ENCODE results near the gene PSAT1. TPM values are rescaled to one million over a fixed set of nuclear protein-coding genes. Genes with fewer than 3 reads are reported as not detected.

Gene PSAT1
- total RNA-seq, 1 experiment from 2014 or later: 271 TPM

GRCh38 chr9:78356634-78357033 lies 59.7 kb downstream of the PSAT1 start:
- Histone ChIP-seq H3K36me3 (replicated peaks; ENCODE audit: control insufficient read depth, insufficient read depth, low read length) (no peaks in the 10 kb centered on the region; the same call in 1 of the 2 replicates), H3K4me3 (ENCODE audit: insufficient read depth, low read depth, low read length) (no peak overlapping the region), H3K27me3 (ENCODE audit: control insufficient read depth, insufficient read depth, low read length) (no peaks in the 10 kb centered on the region)
- no peak for DNase-seq

GRCh38 chr9:78357165-78357873 lies 60.4 kb downstream of the PSAT1 start:
- H3K36me3 ChIP-seq (replicated peaks; ENCODE audit: control insufficient read depth, insufficient read depth, low read length): no peaks in the 10 kb centered on the region; the same call in 1 of the 2 replicates
- peak; percentile 54 for DNase-seq
- H3K27me3 ChIP-seq (ENCODE audit: control insufficient read depth, insufficient read depth, low read length): no peaks in the 10 kb centered on the region
- no peak overlapping the region for H3K4me3 ChIP-seq (ENCODE audit: insufficient read depth, low read depth, low read length)

DNA sequence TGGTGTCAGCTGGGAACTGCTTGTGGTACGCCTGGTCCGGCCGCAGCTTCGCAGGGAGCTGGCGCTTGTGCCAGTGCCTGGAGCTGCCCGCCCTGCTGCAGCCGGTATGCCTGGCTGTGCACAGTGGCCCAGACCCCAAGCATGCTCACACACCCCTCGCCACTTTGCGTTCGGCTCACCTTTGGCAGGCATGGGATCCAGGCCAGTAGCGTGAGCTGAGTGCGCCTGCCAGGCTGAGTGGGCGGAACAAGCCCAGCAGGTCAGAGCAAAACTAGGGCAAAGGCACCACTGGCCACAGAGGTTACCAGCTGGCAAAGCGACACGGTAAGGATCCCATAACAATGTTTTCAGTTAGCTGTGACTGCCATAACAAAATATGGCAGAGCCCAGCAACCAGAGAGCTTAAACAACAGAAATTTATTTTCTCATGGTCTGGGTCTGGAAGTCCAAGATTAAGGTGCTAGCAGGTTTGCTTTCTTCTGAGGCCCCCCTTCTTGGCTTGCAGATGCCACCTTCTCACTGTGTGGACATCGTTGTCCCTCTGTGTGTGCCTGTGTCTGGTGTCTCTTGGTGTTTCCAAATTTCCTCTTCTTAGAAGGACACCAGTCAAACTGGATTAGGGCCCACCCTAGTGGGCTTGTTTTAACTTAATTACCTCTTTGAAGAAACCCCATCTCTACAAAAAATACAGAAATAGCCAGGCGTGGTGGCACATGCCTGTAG lies 61.6 kb downstream of the PSAT1 start:
- no peak for DNase-seq
- no peaks in the 10 kb centered on the region; the same call in 1 of the 2 replicates for H3K36me3 ChIP-seq (replicated peaks; ENCODE audit: control insufficient read depth, insufficient read depth, low read length)
- no peak overlapping the region for H3K4me3 ChIP-seq (ENCODE audit: insufficient read depth, low read depth, low read length)
- no peaks in the 10 kb centered on the region for H3K27me3 ChIP-seq (ENCODE audit: control insufficient read depth, insufficient read depth, low read length)

DNA sequence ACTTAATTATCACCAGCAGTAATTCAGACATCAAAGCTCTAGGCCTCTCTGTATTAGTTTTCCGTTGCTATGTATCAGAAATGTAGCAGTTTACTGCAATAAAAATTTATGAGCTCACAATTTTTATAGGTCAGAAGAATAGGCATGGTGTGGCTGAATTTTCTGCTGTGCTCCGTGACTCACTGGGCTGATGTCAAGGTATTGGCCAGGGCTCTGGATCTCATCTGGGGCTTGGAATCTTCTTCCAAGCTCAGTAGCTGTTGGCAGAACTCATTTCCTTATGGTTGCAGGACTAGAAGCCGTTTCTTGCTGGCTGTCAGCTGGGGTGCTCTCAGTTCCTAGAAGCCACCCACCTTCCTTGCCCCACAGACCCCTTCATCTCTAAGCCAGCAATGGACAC lies 66.3 kb downstream of the PSAT1 start:
- H3K27me3 ChIP-seq (ENCODE audit: control insufficient read depth, insufficient read depth, low read length): no peaks in the 10 kb centered on the region
- no peak overlapping the region for H3K4me3 ChIP-seq (ENCODE audit: insufficient read depth, low read depth, low read length)
- no peak for DNase-seq
- H3K36me3 ChIP-seq (replicated peaks; ENCODE audit: control insufficient read depth, insufficient read depth, low read length): no peaks in the 10 kb centered on the region

DNA sequence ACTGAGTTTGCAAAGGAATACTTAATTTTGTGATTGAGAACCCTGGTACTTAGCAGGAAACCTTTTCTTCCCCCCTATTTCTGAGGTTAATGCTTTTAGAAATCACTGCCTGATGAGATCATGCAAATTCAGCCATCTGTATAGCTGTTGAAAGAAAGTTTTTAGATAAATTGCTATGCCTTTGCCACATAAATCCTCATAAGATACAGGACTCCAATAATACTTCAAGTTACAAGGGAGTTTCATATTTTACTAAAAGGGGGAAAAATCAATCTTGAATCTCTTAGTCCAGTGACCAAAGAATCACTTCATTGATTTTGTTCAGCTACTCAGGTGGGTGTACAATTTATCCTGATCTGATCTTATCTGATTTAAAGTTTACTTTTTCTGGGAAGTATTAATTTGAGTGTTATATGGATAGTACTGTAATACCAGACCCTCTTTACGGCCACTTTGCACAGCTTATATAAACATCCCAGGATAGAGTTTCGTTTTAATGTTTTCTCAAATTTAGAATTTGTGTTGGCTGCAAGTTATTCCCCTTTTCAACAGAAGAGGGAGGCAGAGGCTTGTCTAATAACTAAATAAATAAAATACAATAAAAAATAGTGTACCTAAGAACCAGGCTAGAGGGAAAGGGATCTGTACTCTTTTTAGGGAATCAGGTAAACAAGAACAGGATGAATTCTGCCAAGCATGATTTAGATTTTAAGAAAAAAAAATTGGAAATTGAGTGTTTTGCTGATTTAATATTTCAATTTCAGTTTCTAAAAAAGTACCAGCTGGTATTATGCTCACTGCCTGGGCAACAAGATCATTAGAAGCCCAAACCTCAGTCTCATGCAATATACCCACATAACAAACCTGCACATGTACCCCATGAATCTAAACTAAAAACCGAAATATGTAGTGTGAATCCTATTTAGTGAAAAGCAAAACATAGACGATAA lies 69.1 kb downstream of the PSAT1 start:
- H3K27me3 ChIP-seq (ENCODE audit: control insufficient read depth, insufficient read depth, low read length): no peaks in the 10 kb centered on the region
- H3K36me3 ChIP-seq (replicated peaks; ENCODE audit: control insufficient read depth, insufficient read depth, low read length): no peaks in the 10 kb centered on the region
- H3K4me3 ChIP-seq (ENCODE audit: insufficient read depth, low read depth, low read length): no peak overlapping the region
- DNase-seq: no peak

DNA sequence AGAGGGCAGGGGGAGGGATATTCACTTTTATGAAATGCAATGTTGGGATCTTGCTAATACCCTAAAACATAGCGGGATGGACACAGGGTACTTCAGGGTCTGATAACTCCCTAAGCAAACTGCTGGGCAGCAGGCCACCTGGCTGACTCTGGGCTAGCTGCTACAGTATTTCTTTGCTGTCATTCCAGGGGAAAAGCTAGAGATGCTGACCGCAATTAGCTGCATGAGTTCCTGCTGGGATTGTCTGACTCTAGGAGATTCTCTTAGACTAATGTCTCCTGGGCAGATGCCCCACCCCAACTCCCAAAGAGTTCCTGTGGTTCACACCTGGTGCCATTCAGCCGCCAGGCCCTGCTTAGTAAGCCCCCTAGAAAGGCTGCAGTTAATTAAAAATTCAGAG lies 69.9 kb downstream of the PSAT1 start:
- Histone ChIP-seq H3K27me3 (ENCODE audit: control insufficient read depth, insufficient read depth, low read length) (no peaks in the 10 kb centered on the region), H3K4me3 (ENCODE audit: insufficient read depth, low read depth, low read length) (no peak overlapping the region), H3K36me3 (replicated peaks; ENCODE audit: control insufficient read depth, insufficient read depth, low read length) (no peaks in the 10 kb centered on the region)
- no peak for DNase-seq

GRCh38 chr9:78368236-78368635 lies 71.3 kb downstream of the PSAT1 start:
- Histone ChIP-seq H3K36me3 (replicated peaks; ENCODE audit: control insufficient read depth, insufficient read depth, low read length) (no peaks in the 10 kb centered on the region), H3K27me3 (ENCODE audit: control insufficient read depth, insufficient read depth, low read length) (no peaks in the 10 kb centered on the region), H3K4me3 (ENCODE audit: insufficient read depth, low read depth, low read length) (no peak overlapping the region)
- no peak for DNase-seq

- Histone ChIP-seq H3K36me3 (replicated peaks; ENCODE audit: control insufficient read depth, insufficient read depth, low read length) (no peaks in the 10 kb centered on the region), H3K27me3 (ENCODE audit: control insufficient read depth, insufficient read depth, low read length) (no peaks in the 10 kb centered on the region), H3K4me3 (ENCODE audit: insufficient read depth, low read depth, low read length) (no peak overlapping the region)
- peak; percentile 67 for DNase-seq
These were observed 72.8 kb downstream of the PSAT1 start for GRCh38 chr9:78369639-78370219.

DNA sequence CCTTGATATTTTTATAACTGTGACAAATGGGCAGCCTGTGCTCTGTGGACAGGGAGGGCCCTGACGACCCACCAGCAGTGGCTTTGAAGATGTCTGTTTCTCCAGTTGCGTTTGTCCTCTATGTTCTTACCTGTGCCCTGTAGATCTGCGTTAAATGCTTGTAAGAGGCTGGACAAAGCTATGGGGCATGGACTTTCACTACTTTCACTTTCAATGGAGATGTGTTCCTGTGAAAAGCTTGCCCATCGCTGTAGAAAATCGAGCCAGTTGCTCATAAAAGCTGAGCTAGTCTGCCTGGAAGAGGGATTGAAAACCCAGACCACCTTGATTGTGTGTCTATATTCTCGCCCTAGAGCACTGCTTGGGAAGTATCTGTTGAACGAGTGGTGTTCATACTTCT lies 74.1 kb downstream of the PSAT1 start:
- Histone ChIP-seq H3K36me3 (replicated peaks; ENCODE audit: control insufficient read depth, insufficient read depth, low read length) (no peaks in the 10 kb centered on the region), H3K27me3 (ENCODE audit: control insufficient read depth, insufficient read depth, low read length) (no peaks in the 10 kb centered on the region), H3K4me3 (ENCODE audit: insufficient read depth, low read depth, low read length) (no peak overlapping the region)
- DNase-seq: no peak

DNA sequence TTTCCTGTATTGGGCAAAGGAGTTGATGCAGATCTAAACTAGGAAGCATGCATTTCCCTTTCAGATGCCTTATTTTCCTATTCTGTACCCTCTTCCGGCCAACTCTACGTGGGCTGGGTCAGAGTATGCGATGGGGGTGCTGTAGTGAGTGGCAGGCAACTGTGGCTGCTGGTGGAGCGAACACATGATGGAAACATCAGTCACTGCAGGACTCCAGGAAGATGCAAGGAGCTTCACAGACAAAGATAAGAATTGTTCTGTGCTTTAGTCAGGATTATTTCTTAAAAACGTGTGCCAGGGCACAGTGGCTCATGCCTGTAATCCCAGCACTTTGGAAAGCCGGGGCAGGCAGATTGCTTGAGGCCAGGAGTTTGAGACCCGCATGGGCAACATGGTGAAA lies 75.1 kb downstream of the PSAT1 start:
- H3K36me3 ChIP-seq (replicated peaks; ENCODE audit: control insufficient read depth, insufficient read depth, low read length): no peaks in the 10 kb centered on the region
- DNase-seq: no peak
- H3K4me3 ChIP-seq (ENCODE audit: insufficient read depth, low read depth, low read length): no peak overlapping the region
- H3K27me3 ChIP-seq (ENCODE audit: control insufficient read depth, insufficient read depth, low read length): no peaks in the 10 kb centered on the region

Other genes starting within 250 kb of the PSAT1 start
- gene CEP78, start 61.0 kb upstream of the PSAT1 start, total RNA-seq (2014; rRNA removed; shearing (Covaris generic)): 31.0 and 45.9 TPM in 2 replicates